GM18526 (cell line): ENCODE measurements around the gene DELE1.
A peak's percentile ranks its signal among the peaks of the same experiment; 100 is the strongest.

Experiments used
- POLR2A ChIP-seq: IDR thresholded peaks from 3 replicates; pipeline ENCODE4 v1.6.1; 2011; ENCODE audit not compliant: insufficient read length; ENCODE audit errors: extremely low read depth

Gene DELE1, protein sequence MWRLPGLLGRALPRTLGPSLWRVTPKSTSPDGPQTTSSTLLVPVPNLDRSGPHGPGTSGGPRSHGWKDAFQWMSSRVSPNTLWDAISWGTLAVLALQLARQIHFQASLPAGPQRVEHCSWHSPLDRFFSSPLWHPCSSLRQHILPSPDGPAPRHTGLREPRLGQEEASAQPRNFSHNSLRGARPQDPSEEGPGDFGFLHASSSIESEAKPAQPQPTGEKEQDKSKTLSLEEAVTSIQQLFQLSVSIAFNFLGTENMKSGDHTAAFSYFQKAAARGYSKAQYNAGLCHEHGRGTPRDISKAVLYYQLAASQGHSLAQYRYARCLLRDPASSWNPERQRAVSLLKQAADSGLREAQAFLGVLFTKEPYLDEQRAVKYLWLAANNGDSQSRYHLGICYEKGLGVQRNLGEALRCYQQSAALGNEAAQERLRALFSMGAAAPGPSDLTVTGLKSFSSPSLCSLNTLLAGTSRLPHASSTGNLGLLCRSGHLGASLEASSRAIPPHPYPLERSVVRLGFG

DNA sequence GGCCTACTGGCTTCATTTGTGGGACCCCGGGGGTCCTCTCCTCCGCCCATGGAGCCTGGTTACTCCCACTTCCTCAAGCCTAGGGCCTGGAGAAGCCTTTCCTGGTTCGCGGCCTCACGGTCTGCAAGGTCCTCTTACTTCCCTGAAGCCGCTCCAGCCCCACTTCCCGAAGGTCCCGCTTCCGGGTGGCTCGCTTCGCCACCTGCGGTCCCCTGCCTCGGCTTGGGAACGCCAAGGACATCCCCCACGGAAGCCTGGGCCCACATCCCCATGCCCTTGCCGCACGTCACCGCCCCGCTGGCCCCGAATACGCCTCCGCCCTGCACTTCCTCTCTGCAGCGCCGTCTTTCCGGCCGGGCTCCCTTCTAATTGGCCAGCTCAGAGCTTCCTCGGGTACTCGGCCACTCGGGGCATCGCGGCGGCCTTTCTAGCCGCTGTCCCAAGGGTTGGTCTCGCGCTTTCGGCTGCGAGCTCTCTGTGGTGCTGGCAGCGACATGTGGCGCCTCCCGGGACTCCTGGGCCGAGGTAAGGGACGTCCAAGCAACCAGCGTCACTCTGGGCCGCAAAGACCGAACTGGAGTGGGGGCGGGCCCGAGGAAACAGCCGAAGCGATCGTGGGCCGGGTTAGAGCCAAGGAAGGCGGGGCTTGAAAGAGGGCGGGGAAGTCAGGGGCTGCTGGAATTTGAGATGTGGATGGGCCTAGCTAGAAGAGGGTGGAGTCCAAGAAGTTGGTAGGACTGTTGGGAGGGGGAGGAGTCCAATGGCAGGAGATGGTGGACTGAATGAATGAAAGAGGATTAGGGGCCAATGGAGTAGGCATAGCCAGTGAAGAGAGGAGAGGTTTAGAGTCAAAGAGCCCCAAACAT lies at the start of gene DELE1:
TSS of gene DELE1 (plus strand) at position 424 of the 866 bp plus-strand sequence. CDS start at position 495, 71 bp downstream.
- TF ChIP-seq POLR2A: peak; percentile 84

DNA sequence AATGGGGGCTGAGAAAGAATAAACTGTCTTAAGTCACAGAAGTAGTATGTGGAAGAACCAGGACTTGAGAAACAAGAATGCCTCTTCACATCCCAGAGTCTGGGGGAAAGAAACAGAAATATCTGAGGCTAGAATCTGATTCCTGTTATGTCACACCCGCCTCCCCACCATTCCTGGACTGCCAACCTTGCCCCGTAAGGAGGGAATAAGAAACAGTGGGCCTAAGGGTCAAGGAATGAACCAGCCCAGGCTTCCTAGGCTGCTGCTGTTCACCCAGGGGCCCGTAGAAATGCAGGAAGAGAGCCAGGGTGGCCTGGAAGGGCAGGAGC lies 49.8 kb upstream of the DELE1 start:
- TF ChIP-seq POLR2A: no peak

DNA sequence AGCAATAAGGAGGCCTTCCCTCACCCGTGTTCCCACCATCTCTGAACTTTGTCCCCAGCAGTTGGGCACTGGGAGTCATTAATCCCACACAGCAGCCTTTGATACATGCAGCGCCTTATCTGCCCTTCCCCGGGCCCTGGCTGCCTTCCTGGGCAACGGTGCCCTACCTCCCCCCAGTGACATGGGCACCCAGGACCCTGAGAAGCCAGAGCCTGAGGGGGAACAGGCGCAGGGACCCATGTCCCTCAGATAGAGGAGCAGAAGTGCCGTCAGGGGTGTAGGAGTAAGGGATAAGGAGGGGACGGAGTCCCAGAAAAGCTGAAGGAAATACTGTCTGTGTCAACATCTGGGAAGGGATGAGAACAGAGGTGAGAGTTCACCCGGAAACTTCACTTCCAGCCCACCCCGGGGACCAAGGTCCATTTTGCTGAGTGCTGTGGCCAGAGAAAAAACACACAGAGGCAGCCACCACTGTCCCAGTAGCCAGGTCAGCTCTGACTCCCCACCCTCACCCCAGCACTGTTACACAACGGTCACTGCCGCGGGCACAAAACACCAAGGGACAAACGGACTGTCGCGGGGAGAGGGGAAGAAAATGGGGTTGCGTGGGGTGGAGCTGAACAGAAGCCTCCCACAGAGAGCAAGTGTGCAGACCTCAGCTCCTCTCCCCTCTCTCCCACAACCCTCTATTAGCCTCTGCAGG lies 49.3 kb upstream of the DELE1 start:
- no peak for TF ChIP-seq POLR2A

DNA sequence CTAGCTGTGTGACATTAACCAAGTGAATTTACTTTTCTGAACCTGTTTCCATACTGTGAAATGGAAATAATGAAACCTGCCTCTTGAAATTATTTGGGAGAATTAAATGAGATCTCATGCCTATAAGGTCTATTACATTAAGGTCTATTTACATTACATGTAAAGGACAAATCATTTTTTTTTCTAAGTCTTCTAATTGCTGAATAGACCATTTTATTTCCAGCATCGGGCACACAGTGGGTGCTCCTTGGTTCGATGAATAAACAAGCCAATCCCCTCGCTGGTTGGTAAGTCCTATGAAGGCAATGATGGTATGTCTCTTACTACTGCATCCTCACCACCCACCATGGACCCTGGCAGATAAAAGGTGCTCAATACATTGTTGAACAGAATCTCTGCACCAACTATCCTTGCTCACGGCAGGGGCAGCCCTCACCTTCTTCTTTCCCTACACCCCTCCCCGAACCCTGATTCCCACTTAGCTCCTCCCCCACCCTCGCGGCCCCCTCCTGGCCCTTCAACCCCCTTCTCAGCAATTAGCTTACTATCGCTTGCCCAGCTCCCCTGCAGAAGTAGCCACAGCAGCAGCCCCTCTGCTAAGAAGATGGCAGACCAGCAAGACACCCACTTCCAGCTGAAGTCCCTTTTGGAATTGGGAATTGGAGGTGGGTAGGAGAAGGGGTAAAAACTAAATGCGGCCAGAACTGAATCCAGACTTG lies 48.5 kb upstream of the DELE1 start:
- no peak for TF ChIP-seq POLR2A

DNA sequence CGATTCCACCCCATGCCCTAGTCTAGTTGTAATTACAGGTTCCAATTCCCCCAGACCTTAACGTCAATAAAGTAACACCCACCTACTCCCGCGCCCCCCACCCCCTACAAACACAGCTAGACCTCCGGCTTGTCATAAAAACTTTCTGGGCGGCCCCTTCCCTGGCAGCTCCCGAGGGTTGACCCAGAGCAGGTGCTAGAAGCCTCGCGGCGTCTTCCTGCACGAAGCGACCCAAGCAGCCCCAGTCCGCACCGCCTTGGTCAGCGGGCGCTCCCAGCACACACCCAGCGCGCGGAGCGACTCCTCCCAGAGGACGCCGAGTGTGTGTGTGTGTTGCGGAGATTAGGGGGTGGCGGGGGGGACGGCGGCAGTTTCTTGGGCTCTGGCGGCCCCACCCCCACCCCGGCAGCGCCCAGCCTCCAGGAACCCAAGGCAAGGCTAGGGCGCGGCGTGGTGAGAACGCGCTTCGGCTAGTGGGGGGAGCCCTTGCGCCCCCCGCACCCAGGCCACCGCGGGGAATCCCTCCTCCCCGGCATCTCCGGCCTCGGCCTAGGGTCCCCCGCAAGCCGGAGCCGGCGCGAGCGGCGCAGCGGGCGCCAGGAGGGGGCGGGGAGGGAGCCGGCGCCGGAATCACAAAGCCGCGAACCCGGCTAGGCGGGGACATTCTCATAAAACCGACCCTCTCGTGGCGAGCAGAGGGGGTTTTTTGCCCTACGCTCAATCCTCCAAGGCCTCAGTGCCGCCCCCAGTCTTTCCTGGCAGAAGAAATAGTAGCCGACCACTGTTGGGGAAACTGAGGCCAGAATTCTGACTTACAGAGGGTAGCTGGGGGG lies 47.7 kb upstream of the DELE1 start:
- no peak for TF ChIP-seq POLR2A

DNA sequence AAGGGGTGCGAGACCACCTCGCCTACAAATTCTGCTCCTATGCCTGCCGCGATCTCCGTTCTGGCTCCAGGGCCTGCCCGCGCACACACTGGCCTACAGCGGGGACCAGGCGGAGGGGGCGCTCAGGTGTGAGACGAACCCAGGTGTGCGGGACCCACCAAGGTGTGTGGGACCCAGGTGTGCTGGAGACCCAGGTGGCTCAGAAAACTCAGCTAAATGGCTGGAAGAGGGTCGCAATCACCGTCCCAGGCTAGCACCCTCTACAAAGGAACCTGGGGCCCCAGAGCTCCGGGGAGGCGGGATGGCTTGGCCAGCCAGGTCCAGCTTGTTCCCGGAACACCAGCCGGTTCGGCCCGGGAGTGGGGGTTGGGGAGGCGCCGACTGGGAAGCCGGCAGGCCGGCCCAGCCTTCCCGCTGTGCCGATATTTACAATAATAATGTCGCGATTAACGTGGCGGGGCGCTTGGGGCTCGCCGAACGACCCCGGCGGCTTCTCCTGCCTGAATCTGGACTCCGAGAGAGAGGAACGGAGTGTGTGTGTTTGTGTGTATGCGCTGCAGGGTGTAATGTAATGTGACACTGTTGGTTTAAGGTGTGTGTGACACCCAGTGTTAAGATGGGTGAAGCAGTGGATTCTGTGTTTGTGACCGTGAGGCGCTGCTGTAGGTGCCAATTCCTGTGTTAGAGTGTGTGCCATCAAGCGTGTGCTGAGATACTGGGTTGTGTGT lies 46.9 kb upstream of the DELE1 start:
- no peak for TF ChIP-seq POLR2A

DNA sequence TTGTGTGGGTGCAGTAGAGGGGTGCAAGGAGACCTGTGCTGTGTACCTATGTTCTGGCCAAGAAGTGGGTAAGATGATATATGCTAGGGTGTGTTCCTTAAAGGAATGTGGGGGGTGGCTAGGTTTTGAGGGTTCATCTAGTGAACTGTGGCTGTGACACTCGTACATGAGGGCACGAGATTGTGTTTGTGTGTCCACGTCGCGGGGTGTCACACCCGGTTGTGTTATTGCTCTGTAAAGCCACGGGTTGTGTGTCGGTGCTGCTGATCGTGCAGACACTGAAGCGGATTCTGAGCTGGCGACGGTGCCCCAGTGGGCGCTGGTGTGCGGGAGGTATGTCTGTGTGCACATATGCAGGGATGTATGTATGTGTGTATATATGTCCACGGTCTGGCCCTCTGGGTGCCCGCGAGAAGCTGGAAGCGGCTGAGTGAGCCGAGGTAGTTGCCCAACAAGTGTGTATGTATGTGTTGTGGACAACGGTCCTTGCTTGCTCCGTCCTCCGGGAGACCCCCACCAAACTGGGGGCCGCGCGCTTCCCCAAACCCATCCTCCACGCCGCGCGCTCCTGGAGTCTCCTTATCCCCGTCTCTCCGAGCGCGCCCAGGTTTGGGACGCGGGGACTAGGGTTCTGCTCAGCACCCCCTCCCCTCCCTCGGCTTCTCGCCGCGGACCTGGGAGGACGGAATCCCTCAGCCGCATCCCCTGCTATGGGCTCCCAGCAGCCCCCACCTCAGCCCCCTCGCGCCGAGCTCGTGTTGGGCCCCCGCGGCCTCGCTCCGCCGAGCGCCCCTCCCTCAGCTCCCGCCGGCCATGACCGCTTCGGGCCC lies 46.1 kb upstream of the DELE1 start:
- TF ChIP-seq POLR2A: no peak

DNA sequence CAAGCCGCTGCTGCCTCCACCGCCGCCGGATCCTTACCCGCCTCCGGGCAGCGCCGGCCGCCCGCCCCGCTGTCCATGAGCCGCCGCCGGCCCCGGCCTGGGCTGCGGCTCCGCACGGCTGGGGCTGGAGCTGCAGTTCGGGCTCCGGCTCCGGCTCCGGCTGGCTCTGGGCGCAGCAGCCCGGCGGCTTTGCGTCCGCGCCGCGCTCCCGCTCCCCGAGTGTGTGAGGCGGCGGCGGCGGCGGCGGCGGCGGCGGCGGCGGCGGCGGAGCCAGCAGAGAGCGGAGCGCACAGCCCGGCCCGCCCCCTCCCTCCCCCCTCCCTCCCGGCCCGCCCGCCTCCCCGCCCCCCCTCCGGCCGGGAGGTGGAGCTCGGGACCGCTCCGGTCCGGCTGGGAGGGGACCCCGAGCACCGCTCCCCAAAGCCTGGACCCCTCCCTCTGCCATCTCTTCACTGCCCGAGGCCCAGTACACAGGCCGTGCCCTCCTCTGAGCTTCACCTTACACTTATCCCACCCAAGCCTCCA lies 45.4 kb upstream of the DELE1 start, which contains the start of gene PCDH1:
TSS of gene PCDH1 (minus strand) at position 225 of the 525 bp plus-strand sequence. CDS start at position 77, 148 bp downstream.
- TF ChIP-seq POLR2A: no peak

DNA sequence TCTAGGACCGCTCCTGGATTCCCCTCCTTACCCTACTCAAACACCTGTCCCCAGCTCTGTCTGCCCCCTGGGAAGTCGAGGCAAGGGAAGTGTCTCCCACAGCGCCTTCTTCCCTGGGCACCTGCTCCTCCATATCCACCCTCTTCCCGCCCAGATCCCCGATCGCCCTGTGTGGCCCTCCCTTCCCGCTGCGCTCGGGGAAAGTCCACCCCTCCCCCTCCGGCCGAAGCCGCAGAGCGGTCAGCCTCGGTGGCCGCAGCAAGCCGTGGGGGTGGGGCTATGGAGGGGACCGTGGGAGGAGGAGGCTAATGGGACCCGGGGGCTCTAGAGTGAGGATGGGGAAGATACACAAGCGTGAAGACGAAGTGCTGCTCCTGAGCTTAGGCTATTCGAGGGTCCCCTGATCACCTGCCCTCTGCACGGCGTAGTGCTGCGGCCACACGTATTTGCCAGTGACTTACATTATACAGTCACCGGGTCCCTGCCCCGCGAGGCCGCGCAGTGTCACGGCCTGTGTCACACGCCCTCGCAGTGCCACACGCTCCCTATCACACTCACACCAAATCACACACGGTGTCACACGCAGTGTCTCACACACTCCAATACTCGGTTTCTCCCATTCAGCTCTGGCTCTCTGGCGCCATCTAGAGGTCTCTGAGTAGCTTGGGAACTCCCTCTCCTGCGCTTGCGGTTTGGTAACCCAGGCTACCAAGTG lies 44.8 kb upstream of the DELE1 start:
- no peak for TF ChIP-seq POLR2A

DNA sequence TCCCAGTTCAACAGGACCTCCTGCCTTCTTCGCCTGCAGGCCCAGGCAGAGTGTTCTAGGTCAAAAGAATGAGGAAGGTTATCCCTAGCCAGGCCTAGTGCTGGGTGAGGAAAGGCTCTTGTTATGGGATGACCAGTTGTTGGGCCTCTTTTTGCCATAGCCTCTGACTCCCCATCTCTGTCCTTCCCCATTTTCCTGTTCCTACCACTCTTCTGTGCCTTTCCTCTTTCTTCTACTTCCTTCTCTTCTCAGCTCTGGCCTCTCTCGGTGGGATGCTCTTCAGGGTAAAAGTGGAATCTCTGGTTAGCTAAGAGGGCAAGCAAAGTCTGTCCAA lies 44.3 kb upstream of the DELE1 start:
- TF ChIP-seq POLR2A: no peak

DNA sequence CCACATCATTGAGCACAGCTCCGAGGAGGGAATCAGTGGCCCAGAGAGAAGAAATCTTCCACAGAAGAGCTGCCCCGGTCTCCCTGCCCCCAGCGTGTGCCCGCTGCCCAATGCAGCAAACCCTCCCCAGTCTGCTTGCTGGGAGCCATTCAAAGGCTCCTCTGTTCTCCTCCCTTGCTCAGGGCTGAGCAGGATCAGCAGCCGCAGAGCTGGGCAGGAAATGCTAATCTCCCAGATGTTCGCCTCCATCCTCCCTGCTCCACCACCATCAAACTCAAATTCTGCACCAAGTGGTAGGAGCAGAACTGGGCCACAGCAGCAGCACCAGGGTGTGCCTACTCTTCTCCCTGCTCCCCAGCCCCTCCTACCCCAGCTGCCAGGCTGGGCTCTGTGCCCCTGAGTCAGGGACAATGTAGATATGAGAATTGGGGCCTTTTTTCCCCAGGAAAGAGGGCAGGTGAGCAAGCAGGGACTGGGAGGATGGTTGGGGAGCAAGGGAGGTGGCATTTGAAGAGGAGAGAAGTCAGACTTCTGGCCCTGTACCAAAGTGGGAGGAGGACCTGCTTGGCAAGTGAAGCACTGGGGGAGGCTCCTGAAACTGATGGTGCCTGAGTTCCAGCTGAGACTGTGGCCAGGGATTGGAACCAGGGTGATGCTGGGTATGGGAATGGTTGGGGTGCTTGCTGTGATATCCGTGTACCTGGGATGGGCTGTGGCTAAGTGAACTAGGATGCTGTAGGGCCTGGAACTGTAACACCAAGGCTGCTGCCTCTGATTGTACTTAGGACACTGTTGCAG lies 43.5 kb upstream of the DELE1 start:
- no peak for TF ChIP-seq POLR2A
